C4-2B (cell line): Measurements from ENCODE around the gene RALGAPA2.

Experiments
- CTCF ChIP-seq: fragments of 450-650 bp; conservative IDR thresholded peaks from 2 replicates; pipeline ENCODE4 v1.5.1; 2017; ENCODE audit warnings: mild to moderate bottlenecking
- ZFX ChIP-seq: fragments of 450-650 bp; IDR thresholded peaks from 2 replicates; pipeline ENCODE4 v1.6.1; 2017

DNA sequence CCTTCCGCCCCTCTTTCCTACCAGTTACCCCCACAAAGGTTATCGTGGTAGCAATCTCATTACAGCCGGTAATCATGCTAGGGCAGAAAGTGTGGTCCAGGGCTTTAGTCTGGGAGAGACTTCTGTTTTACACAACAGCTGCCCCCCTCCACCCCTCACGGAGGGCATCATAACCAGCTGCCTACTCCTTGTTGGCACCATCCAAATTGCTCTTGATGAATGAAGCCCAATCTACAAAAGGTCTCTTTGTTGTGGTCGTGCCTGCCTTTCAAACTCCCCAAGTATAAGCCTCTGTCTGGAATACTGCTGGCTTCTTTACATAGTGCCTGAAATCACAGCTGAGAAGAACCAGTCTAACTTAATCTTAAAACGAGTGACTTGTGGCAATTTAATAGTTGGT, 186.7 kb downstream of the RALGAPA2 start:
- no peak for TF ChIP-seq CTCF
- no peak for TF ChIP-seq ZFX
